ENCODE measurements around the gene SEC63.
"Not testable (repeated sequence)": the region's sequence is repeated elsewhere in the genome, so short reads cannot be mapped to it uniquely, and the experiment has no call there.

SEC63 gene

DNA sequence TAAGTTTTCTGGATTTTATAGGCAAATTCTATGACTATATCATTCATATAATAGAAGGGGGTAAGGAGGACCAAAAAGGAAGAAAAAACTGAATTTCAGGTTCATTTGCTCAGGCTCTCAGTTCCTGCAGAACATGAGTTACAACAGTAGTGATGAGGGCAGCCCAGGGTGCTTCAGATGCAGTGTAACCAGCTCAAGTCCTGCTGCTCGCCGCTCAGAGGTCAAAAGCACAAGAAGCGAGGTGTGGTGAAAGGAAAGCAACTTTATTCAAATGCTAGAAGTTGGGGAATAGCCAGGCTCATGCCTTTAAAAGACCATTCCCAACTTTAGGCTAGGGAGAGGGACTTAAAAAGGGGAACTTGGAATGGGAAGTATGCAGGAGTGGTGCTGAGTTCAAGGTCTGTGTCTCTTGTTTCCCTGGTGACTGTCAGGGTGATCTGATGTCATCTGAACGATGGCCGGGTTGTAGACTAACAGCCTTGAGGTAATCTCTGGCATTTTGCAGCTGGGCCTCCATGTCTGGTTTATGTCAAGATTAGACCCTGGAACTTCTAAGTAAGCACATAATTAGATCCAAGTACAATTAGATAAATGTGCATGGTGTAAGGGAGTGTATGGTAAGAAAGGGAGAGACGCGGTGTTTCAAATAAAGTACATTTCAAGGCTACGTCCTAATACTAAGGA lies 14.5 kb upstream of the SEC63 start:
- no peak for FAIRE-seq

DNA sequence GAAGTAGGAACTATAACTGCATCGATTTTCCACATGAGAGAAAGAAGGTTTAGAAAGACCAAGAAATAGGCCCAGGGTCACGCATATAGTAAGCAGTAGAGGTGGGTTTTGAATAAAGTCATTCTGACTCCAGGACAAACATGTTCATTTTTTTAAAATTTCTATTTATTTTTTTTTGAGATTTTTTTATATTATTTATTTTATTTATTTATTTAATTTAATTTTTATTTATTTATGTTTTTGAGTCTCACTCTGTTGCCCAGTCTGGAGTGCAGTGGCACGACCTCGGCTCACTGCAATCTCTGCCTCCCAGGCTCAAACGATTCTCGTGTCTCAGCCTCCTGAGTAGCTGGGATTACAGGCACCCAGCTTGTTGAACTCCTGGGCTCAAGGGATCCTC lies 13.2 kb upstream of the SEC63 start:
- no peak for FAIRE-seq

DNA sequence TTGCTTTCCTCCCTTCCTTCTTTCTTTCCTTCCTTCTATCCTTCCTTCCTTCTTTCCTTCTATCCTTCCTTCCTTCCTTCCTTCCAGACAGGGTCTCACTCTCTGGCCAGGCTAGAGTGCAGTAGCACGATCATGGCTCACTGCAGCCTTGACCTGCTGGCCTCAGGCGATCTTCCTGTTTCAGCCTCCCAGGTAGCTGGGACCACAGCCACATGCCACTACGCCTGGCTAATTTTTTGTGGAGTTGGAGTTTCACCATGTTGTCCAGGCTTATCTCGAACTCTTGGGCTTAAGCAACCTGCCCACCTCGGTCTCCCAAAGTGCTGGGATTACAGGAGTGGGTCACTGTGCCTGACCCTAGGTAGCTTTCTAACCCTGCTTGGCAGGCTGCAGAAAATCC lies 12.2 kb upstream of the SEC63 start:
- no peak for FAIRE-seq

DNA sequence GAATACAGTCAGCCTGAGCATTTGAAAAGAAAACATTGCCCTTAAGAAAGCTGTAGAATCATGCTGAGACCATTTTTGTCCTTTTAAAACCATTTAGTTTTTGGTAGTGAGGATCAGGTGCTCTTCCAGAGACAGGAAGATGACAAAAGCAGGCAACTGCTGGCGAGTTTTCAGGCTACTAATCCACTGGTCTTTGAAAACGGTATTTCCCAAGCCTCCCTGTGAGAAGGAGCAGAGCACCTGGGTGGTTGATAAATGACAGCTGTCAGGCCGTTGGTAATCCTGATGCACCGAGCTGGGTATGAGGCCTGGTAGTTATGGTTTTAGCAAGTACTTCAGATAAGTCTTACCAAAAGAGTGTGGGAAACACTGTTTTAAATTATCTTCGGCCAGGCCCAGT lies 10.1 kb upstream of the SEC63 start:
- FAIRE-seq: no peak

DNA sequence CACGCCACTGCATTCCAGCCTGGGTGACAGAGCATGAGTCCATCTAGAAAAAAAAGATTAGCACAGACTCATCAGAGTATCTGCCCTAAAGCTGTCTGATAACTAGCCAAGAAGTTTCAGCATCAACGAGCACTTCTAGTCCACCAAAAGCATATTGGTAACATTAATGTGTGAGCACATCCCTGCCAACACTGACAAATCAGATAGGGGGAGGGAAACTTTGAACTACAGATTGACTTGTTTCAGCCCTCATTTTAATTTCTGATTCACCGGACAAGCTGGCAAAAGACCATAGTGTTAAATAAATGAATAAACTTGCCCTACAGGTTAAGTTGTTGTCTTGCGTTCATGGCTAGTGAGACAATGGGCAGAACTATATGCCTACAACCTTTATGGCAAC lies 7.7 kb upstream of the SEC63 start:
- no peak for FAIRE-seq

DNA sequence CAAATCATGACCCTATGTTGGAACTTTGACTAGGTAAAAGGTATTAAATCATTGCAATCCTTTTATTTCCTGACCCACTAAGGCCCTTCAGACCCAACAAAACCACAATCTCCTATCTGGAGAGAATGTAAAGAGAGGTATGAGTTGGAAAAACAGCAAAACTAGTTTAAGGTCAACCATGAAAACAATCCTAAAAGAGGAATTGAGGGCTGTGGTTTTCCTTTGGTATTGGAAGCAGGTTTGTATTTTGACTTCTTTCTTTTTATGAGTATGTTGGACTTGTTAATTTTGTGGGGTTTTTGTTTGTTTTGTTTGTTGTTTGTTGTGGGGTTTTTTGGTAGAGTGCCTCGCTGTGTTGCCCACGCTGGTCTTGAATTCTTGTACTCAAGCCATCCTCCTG lies 4.7 kb upstream of the SEC63 start:
- FAIRE-seq: no peak

DNA sequence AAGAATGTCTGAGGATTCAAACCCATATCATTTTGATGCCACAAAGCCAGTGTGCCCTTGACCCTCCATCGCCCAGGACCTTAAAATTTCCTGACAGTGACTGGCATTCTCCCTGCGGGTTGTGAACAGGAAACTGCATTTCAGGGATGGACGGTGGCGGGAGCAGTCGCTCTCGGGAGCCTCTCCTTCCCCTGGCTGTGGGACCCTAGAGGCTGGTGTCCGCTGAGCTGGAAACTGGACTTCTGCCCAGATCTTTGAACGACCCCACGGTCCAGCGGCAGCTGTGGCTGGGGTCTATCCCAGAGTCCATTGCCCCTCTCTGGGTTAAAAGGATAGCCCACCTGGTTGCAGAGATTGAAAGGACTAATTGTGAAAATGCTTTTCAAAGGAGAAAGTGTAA lies 1.4 kb upstream of the SEC63 start:
- FAIRE-seq: no peak

DNA sequence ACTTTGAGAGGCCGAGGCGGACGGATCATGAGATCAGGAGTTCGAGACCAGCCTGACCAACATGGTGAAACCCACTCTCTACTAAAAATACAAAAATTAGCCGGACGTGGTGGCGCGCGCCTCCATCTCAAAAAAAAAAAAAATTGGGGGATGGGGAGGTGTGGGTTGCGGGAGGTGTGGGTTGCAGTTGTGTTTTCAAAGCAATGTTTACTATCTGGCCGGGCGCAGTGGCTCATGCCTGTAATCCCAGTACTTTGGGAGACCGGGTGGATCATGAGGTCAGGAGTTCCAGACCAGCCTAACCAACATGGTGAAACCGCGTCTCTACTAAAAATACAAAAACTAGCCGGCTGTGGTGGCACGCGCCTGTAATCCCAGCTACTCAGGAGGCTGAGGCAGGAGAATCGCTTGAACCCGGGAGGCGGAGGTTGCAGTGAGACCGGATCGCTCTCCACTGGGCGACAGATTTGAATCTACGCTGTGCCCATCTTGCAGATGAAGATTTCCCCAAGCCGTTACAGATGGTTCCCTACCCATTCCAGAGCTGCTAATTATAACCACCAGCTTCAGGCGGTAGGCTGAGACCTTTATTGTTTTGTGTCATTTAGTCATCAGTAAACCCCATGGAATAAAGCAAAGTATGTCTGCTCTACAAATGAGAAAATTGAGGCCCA lies 818 bp upstream of the SEC63 start:
- not testable (repeated sequence) for FAIRE-seq

DNA sequence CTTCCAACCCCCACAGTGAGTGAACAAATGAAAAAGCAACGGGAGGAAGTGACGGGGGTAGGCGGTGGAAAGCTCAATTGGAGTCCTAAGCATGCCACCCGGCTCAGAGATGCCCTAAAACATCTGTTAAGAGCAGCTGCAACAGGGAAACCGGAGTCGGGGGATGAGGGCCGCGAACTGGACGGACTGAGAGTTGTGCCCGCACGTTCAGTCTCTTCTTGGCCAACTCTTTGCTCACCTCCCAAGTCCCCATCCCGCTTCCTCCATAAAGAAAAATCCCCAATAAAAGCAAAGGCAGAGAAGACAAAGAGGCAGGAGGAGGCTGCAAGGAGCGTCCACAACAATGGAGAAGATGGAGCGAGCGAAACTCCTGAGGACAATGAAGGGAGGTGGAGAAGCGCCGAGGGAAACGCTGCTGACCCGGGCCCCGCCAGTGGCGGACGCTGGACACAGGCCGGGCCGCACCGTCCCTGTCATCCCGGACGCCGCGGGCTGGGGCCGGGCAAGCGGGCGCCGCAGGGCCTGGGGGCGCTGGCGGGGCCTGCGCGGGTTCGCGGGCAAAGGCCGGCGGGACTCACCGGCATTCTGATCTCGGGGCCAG lies 600 bp downstream of the SEC63 start:
- FAIRE-seq: no peak

DNA sequence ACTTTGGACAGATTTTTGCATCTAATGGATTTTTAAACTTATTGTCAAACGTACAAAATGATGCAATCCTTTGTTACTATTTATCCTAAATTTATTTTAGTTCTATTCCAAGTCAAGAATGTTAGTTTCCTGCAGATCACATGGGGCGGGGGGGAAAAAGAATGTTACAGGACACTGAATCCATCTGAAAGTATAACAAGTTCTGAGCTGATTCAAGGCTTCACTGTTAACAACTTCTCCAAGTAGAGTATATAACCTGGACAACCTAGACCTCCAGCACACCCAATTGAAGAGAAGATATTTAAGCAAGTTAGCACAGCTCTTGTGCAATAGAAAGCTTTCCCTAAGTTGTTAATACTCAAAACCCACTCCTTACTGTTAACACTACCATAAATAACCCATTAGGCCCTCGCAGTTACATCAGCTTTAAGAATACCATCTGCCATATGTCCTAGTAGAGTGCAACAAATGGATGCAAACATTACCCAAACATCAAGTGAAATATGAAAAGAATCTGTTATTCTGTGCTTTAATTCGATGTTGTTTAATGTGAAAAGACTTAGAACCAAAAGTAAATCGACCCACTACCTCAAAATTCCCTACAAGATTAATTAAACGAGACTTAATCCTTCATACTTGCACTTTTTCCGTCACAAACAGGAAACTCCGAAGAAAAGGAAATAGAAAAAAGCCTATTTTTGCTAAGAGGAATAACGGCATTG lies 1.3 kb downstream of the SEC63 start:
- FAIRE-seq: no peak

DNA sequence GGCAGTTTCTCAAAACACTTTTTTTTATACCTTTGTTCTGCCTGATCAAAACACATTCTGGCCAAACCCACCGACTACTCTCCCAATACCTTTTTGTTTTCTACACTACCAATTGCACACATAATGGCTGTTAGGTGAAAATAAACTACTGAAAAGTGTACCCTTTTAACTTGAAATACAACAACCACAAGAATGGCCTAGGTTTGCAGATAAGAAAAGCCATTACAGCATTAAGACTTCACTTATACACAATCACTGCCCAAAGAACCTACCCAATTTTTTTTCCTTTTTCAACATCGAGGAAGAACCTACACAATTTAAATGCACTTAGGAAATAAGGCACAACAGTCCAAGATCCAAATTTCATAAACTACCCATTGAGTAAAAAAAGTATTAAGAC lies 1.8 kb downstream of the SEC63 start:
- no peak for FAIRE-seq

DNA sequence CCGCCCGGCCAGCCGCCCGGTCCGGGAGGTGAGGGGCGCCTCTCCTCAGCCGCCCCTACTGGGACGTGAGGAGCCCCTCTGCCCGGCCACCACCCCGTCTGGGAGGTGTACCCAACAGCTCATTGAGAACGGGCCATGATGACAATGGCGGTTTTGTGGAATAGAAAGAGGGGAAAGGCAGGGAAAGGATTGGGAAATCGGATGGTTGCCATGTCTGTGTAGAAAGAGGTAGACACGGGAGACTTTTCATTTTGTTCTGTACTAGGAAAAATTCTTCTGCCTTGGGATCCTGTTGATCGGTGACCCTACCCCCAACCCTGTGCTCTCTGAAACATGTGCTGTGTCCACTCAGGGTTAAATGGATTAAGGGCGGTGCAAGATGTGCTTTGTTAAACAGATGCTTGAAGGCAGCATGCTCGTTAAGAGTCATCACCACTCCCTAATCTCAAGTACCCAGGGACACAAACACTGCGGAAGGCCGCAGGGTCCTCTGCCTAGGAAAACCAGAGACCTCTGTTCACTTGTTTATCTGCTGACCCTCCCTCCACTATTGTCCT lies 4.1 kb downstream of the SEC63 start:
- FAIRE-seq: not testable (repeated sequence)

DNA sequence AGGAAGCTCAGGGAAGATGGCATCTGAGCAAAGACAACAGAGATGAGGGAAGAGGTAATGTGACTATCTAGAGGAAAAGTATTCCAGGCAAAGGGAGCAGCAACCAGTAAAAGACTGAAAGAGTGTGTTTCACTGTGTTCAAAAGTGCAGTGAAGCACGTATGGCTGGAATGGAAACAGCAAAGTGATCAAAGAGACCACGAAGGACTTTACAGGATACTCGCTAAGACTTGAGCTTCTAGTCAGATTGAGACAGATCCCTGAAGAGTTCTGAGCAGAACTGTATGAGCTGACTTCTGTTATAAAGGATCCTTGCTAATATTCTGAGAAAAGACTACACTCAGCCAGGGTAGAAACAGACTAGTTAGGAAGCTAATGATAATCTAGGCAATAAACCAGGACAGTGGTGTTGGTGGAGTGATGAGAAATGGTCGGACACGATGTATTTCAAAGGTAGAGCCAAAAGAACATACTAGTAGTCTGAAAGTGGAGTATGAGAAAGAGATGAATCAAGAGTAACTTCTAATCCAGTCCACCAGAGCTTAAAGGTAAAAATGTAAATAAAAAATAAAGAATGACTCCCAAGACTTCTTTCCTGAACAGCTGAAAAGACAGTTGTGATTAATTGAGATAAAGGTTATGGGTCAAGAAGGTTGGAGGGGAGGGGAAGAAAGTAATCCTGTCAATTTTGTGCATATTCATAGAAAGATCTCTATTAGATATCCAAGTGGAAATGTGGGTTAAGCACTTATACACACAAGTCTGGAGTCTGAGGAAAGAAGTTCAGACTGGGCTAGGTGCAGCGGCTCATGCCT lies 14.2 kb downstream of the SEC63 start:
- FAIRE-seq: no peak

DNA sequence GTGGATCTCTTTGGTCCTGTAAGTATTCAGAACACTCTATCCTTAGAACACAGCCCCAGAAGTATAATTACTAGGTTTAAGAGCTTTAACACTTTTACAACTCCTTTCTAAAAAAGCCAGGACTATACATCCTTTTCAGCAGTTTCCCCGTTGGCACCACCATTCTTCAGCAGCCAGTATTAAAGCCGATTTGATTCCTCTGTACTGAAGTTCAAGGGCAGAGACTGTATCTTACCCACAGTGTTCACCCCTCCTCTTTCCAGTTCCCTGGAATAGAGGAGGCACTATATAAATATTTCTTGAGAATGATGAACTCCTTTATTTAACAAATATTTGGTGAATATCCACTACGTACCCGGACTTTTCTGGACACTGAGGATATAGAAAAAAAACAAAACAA lies 15.9 kb downstream of the SEC63 start:
- no peak for FAIRE-seq

DNA sequence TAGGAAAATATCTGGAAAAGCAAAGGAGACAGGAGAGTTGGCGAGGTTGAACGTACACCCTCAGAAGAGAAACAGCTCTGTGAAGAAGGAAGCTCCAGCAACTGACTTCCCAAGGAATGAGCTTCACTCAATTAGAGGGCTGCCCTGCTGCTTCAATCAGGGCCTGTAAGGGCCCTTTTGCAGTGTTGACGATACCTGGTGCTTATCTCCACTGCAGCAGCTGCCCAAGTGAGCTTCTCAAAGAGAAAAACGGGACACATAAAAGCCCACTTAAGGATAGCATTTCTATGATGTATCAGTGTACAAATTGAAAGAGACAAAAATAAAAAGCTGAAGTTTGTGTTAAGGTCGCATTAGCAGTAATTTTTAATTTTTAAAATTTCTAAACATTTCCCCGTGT lies 16.4 kb downstream of the SEC63 start:
- FAIRE-seq: no peak

DNA sequence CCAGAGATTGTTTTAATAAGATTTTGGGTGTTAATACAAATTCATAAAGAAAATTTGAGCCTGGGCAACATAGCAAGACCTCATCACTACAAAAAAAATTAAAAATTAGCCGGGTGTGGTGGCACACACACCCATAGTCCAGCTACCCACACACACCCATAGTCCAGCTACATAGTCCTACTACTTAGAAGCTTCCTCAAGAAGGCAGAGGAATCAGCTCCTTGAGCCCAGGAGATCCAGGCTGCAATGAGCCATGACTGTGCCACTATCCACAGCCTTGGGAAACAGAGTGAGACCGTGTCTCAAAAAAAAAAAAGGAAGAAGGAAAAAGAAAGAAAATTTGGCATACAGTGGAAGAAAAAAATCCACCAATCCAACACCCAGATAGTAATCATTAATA lies 16.8 kb downstream of the SEC63 start:
- FAIRE-seq: no peak

DNA sequence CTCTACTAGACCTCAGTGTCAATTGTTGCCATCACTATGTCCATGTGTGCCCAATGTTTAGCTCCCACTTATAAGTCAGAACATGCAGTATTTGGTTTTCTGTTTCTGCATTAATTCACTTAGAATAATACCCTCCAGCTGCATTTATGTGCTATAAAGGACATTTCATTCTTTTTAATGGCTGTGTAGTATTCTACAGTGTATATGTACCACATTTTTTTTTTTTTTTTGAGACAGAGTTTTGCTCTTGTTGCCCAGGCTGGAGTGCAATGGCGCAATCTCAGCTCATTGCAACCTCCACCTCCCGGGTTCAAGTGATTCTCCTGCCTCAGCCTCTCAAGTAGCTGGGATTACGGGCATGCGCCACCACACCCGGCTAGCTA lies 21.1 kb downstream of the SEC63 start:
- not testable (repeated sequence) for FAIRE-seq

DNA sequence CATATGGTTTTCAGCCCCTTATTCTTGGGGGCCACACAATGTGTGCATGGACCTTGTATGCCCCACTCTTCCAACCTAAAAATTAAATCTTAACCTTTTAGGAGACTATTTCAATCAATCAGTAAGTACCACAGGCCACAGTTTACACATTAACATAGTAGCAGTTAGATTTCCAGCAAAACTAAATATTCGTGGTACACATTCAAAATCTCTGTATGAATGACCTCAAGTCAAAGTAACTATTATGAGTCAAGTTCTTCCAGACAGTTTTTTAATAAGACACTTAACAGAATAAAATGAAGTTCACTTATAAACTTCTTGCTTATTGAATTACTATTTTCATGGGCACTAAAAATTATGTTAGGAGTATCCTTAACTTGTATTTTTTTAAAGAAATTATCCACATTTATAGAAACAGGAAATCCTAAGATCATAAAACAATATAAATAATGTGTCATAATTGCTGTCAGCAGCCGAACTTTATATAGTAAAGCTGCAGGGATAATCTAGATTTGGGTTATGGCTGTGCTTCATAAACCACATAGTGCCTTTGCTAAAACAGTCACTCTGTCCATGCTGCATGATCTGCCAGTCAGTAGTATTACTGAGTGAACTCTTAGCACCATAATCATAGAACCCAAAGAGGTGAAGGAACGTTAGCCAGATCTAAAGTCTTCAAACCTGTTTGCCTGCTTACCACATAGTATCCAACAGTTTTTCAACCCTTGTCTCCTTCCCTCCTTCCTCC lies 21.7 kb downstream of the SEC63 start:
- FAIRE-seq: no peak

DNA sequence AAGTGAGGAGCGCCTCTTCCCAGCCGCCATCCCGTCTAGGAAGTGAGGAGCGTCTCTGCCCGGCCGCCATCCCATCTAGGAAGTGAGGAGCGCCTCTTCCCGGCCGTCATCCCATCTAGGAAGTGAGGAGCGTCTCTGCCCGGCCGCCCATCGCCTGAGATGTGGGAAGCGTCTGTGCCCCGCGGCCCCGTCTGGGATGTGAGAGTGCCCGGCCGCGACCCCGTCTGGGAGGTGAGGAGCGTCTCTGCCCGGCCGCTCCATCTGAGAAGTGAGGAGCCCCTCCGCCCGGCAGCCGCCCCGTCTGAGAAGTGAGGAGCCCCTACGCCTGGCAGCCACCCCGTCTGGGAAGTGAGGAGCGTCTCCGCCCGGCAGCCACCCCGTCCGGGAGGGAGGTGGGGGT lies 23.8 kb downstream of the SEC63 start:
- not testable (repeated sequence) for FAIRE-seq

DNA sequence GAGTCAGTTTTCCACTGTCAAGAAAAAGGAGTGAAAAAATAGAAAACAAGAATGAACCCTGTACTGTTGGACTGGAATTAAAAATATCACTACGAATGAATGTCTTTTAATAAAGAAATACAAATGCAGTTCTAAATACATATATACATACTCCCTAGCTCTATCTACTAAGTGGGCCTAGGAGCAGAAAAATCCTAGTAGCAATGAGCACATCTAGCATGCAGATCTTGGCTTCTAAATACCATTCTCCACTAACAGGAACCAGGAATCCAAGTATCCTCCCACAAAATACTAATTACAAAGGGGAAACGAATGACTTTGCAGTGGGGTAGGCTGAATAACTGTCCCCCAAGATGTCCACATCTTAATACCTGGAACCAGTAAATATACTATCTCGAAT lies 25.4 kb downstream of the SEC63 start:
- FAIRE-seq: no peak

DNA sequence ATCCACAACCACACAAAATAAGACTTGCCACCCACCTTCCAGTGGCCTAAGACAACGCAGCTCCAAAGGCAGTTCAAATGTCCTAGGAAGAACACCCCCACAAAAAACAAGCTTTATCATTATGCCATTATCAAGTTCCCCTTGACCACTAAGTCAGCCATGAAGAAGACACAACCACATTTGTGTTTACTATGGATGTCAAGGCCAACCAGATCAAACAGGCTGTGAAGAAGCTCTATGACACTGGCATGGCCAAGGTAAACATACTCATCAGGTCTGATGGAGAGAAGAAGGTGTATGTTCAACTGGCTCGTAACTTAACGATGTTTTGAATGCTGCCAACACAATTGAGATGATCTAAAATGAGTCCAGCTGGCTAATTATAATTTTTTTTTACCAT lies 26.1 kb downstream of the SEC63 start:
- no peak for FAIRE-seq

DNA sequence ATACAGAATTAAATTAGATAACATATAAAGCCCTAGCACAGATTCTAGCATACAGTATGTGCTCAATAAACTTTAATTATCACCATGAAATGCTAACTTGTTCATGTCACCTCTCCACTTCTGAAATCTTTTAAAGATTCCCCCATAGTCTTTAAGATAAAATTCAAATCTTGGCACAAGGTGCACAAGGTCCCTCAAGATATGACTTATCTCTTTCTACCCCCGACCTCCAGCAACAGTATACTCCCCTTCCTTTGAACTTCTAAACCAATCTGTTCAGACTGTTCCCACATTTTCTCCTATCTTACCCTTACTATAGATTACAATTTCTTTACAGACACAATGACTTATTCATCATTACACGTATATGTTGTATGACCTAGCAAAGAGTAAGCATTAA lies 29.0 kb downstream of the SEC63 start:
- no peak for FAIRE-seq

Data from colon (tissue), 2 donors.